Measurements from ENCODE around the gene SH2D3C.

The SH2D3C gene

DNA sequence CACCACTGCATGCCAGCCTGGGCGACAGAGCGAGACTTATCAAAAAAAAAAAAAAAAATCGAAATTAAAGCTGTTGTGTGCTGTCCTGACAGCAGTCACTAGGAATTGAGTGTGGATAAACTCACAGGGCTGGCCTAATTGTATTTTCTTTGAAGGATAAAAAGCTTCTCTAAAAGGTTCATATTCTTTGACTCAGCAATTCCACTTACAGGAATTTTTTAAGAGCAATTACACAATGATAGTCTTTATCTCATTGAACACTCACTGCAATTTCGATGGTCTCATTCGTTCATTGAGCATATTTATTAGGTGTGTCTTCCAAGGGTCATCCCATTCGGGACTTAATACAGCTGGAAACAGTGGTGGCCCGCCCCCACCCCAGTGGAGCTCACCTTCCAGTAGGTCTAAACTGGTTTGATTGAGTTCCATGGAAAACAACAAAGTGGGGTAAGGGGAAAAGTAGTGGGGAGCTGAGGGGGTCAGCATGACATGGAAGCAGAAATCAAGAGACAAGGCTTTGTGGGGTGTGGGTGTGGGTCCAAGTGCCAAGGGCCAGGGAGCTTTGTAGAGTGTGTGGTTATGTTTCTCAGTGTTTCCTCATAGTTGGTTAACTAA lies 14.1 kb upstream of the SH2D3C start:
- TF ChIP-seq, protein P1, sequence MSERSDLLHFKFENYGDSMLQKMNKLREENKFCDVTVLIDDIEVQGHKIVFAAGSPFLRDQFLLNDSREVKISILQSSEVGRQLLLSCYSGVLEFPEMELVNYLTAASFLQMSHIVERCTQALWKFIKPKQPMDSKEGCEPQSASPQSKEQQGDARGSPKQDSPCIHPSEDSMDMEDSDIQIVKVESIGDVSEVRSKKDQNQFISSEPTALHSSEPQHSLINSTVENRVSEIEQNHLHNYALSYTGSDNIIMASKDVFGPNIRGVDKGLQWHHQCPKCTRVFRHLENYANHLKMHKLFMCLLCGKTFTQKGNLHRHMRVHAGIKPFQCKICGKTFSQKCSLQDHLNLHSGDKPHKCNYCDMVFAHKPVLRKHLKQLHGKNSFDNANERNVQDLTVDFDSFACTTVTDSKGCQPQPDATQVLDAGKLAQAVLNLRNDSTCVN (tag by site-specific recombination; optimal IDR thresholded peaks at IDR 0.05): no peak
- Histone ChIP-seq H3K4me1 (ENCODE audit: control insufficient read depth, insufficient read depth, low read length) (no peaks in the 10 kb centered on the region), H3K36me3 (ENCODE audit: control insufficient read depth in 2 of 2, insufficient read depth in 1 of 2, low read length in 2 of 2) (peaks cover 16 to 59% of the 10 kb centered on the region in 2 experiments), H3K4me3 (ENCODE audit: low read depth, low read length) (no peak overlapping the region), H3K9me3 (ENCODE audit: control insufficient read depth, insufficient read depth, low read depth, low read length) (no peaks in the 10 kb centered on the region), H3K27ac (ENCODE audit: extremely low read depth, low read depth, low read length) (no peak overlapping the region)
- POLR2A ChIA-PET: interaction anchor here (0.6 to 3.0 kb wide), 9 partner anchors 10 to 395 kb away, joined by 3 to 28 read pairs (median 4); partner anchors contain the start of genes FPGS and TOR2A
- CTCF ChIA-PET: interaction anchor here (0.6 to 1.7 kb wide), 7 partner anchors 8 to 325 kb away, joined by 3 to 8 read pairs (median 4); partner anchors contain the start of gene TOR2A

DNA sequence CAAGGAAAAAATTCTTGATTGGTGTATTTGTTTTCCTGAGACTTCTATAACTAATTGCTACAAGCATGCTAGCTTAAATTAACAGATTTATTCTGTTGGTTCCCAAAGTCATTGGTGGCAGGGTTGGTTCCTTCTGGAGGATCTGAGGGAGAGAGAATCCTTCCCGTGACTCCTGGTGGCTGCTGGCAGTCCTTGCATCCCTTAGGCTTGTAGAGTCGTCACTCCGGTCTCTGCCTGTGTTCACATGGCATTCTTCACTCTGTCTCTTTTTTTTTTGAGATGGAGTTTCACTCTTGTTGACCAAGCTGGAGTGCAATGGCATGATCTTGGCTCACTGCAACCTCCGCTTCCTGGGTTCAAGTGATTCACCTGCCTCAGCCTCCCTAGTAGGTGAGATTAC lies 12.6 kb upstream of the SH2D3C start:
- CTCF ChIA-PET: no interaction called here

DNA sequence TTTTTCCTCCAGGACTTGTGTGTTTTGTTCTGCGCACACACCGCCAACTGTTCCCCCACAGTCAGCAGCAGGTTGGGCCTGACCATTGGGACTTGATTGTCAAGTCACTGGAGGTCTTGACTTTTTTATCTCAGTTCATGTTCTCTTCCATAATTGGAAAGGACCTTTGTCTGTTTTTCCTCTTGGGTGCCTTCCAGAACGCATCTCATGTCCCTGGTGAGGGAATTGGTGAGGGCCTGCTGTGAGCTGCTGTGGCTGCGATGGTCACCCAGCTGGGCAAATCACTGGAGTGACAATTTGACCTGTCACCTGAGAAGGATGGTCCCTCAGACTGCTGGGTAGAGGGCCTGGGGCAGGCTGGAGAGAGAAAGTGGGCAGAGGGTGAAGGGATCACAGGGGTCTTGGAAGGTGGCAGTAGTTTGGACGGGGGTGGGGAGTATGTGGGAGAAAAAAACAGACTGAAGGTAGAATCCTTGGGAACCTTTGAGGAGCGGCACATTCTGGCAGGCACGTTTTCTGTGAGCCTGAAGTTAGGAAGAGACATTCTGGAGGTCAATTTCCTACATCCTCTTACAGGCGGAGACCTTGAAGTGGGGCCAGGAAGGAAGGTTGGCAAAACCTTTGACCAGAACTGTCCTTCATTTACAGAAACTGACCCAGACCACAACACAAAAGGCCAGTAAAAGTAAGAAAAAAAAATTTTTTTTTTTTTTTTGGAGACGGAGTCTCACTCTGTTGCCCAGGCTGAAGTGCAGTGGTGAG lies 11.8 kb upstream of the SH2D3C start:
- ChIA-PET POLR2A (no interaction called here), CTCF (interaction anchor here (0.7 to 6.2 kb wide), 3 partner anchors 12 to 80 kb away, joined by 3 to 44 read pairs (median 4); partner anchors contain the start of gene SH2D3C)
- Histone ChIP-seq H3K4me1 (ENCODE audit: control insufficient read depth, insufficient read depth, low read length) (no peaks in the 10 kb centered on the region), H3K4me3 (ENCODE audit: low read depth, low read length) (no peak overlapping the region), H3K27ac (ENCODE audit: extremely low read depth, low read depth, low read length) (no peak overlapping the region), H3K9me3 (ENCODE audit: control insufficient read depth, insufficient read depth, low read depth, low read length) (no peaks in the 10 kb centered on the region), H3K36me3 (ENCODE audit: control insufficient read depth in 2 of 2, insufficient read depth in 1 of 2, low read length in 2 of 2) (peaks cover 16 to 67% of the 10 kb centered on the region in 2 experiments)
- TF ChIP-seq ZNF266 (tag by site-specific recombination; IDR thresholded peaks at IDR 0.05; ENCODE audit: low read depth) (no peak), ZNF138 (tag by site-specific recombination; IDR thresholded peaks at IDR 0.05; ENCODE audit: borderline replicate concordance) (no peak), BCL11B (tag by site-specific recombination; IDR thresholded peaks at IDR 0.05; ENCODE audit: low read depth) (no peak), ZNF423 (tag by site-specific recombination; IDR thresholded peaks at IDR 0.05) (no peak), ZNF10 (tag by site-specific recombination; IDR thresholded peaks at IDR 0.05) (no peak), ZBTB1 (tag by site-specific recombination; IDR thresholded peaks at IDR 0.05) (no peak), GFI1B (tag by site-specific recombination; IDR thresholded peaks at IDR 0.05) (no peak)
- TF ChIP-seq, protein P2, sequence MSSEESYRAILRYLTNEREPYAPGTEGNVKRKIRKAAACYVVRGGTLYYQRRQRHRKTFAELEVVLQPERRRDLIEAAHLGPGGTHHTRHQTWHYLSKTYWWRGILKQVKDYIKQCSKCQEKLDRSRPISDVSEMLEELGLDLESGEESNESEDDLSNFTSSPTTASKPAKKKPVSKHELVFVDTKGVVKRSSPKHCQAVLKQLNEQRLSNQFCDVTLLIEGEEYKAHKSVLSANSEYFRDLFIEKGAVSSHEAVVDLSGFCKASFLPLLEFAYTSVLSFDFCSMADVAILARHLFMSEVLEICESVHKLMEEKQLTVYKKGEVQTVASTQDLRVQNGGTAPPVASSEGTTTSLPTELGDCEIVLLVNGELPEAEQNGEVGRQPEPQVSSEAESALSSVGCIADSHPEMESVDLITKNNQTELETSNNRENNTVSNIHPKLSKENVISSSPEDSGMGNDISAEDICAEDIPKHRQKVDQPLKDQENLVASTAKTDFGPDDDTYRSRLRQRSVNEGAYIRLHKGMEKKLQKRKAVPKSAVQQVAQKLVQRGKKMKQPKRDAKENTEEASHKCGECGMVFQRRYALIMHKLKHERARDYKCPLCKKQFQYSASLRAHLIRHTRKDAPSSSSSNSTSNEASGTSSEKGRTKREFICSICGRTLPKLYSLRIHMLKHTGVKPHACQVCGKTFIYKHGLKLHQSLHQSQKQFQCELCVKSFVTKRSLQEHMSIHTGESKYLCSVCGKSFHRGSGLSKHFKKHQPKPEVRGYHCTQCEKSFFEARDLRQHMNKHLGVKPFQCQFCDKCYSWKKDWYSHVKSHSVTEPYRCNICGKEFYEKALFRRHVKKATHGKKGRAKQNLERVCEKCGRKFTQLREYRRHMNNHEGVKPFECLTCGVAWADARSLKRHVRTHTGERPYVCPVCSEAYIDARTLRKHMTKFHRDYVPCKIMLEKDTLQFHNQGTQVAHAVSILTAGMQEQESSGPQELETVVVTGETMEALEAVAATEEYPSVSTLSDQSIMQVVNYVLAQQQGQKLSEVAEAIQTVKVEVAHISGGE (tag by site-specific recombination; conservative IDR thresholded peaks at IDR 0.05; ENCODE audit: low read depth): no peak
- TF ChIP-seq, protein P1 (tag by site-specific recombination; optimal IDR thresholded peaks at IDR 0.05): no peak

More for the DNA sequence above, 12.6 kb upstream of the SH2D3C start:
- Histone ChIP-seq H3K27ac (ENCODE audit: extremely low read depth, low read depth, low read length) (no peak overlapping the region), H3K4me1 (ENCODE audit: control insufficient read depth, insufficient read depth, low read length) (no peaks in the 10 kb centered on the region), H3K36me3 (ENCODE audit: control insufficient read depth in 2 of 2, insufficient read depth in 1 of 2, low read length in 2 of 2) (peaks cover 16 to 67% of the 10 kb centered on the region in 2 experiments), H3K9me3 (ENCODE audit: control insufficient read depth, insufficient read depth, low read depth, low read length) (no peaks in the 10 kb centered on the region), H3K4me3 (ENCODE audit: low read depth, low read length) (no peak overlapping the region)
- POLR2A ChIA-PET: interaction anchor here (3.0 kb wide), 1 partner anchor 11 kb away, joined by 28 read pairs; the partner anchor contains the start of gene FPGS
- TF ChIP-seq ZNF175 (tag by site-specific recombination; IDR thresholded peaks at IDR 0.05) (no peak), ZFP41 (tag by site-specific recombination; IDR thresholded peaks at IDR 0.05; ENCODE audit: borderline replicate concordance) (no peak), ZNF670 (tag by site-specific recombination; IDR thresholded peaks at IDR 0.05; ENCODE audit: low read depth) (no peak), ZNF350 (tag by site-specific recombination; IDR thresholded peaks at IDR 0.05) (no peak), ZNF777 (tag by site-specific recombination; IDR thresholded peaks at IDR 0.05; ENCODE audit: borderline replicate concordance) (no peak), ZNF112 (tag by site-specific recombination; IDR thresholded peaks at IDR 0.05) (no peak), ZNF324 (tag by site-specific recombination; IDR thresholded peaks at IDR 0.05) (no peak), FEZF1 (tag by site-specific recombination; IDR thresholded peaks at IDR 0.05) (no peak), ZNF169 (tag by site-specific recombination; IDR thresholded peaks at IDR 0.05) (no peak), ZNF155 (tag by site-specific recombination; IDR thresholded peaks at IDR 0.05) (no peak)
- TF ChIP-seq, protein P3, sequence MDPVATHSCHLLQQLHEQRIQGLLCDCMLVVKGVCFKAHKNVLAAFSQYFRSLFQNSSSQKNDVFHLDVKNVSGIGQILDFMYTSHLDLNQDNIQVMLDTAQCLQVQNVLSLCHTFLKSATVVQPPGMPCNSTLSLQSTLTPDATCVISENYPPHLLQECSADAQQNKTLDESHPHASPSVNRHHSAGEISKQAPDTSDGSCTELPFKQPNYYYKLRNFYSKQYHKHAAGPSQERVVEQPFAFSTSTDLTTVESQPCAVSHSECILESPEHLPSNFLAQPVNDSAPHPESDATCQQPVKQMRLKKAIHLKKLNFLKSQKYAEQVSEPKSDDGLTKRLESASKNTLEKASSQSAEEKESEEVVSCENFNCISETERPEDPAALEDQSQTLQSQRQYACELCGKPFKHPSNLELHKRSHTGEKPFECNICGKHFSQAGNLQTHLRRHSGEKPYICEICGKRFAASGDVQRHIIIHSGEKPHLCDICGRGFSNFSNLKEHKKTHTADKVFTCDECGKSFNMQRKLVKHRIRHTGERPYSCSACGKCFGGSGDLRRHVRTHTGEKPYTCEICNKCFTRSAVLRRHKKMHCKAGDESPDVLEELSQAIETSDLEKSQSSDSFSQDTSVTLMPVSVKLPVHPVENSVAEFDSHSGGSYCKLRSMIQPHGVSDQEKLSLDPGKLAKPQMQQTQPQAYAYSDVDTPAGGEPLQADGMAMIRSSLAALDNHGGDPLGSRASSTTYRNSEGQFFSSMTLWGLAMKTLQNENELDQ (tag by site-specific recombination; IDR thresholded peaks at IDR 0.05; ENCODE audit: low read depth): no peak
- TF ChIP-seq, protein P4, sequence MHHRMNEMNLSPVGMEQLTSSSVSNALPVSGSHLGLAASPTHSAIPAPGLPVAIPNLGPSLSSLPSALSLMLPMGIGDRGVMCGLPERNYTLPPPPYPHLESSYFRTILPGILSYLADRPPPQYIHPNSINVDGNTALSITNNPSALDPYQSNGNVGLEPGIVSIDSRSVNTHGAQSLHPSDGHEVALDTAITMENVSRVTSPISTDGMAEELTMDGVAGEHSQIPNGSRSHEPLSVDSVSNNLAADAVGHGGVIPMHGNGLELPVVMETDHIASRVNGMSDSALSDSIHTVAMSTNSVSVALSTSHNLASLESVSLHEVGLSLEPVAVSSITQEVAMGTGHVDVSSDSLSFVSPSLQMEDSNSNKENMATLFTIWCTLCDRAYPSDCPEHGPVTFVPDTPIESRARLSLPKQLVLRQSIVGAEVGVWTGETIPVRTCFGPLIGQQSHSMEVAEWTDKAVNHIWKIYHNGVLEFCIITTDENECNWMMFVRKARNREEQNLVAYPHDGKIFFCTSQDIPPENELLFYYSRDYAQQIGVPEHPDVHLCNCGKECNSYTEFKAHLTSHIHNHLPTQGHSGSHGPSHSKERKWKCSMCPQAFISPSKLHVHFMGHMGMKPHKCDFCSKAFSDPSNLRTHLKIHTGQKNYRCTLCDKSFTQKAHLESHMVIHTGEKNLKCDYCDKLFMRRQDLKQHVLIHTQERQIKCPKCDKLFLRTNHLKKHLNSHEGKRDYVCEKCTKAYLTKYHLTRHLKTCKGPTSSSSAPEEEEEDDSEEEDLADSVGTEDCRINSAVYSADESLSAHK (tag by site-specific recombination; IDR thresholded peaks at IDR 0.05): no peak

All from HEK293 (cell line).